ENCODE data around the gene ACOT9. TPM values are rescaled to one million over a fixed set of nuclear protein-coding genes. Genes with fewer than 3 reads are reported as not detected.

ACOT9 gene
- total RNA-seq, 6 experiments from 2014 or later, result 8.9 to 20.2 (median 14.6) TPM

GRCh38 chrX:23788521-23788920 lies 45.4 kb upstream of the ACOT9 start:
- Histone ChIP-seq H3K4me3 (no peak overlapping the region), H3K27me3 (no peaks in the 10 kb centered on the region), H3K4me1 (peaks cover 0 to 7% (median 3%) of the 10 kb centered on the region in 4 donors), H3K9me3 (no peaks in the 10 kb centered on the region), H3K36me3 (peaks cover 0 to 13% (median 0%) of the 10 kb centered on the region in 4 donors), H3K27ac (peak overlapping the region in 1 of 3 donors; percentile 19)
- DNase-seq, result no peak
- ATAC-seq, result no peak
- no peak for TF ChIP-seq POLR2A (IDR thresholded peaks at IDR 0.05)
- TF ChIP-seq, protein P1, sequence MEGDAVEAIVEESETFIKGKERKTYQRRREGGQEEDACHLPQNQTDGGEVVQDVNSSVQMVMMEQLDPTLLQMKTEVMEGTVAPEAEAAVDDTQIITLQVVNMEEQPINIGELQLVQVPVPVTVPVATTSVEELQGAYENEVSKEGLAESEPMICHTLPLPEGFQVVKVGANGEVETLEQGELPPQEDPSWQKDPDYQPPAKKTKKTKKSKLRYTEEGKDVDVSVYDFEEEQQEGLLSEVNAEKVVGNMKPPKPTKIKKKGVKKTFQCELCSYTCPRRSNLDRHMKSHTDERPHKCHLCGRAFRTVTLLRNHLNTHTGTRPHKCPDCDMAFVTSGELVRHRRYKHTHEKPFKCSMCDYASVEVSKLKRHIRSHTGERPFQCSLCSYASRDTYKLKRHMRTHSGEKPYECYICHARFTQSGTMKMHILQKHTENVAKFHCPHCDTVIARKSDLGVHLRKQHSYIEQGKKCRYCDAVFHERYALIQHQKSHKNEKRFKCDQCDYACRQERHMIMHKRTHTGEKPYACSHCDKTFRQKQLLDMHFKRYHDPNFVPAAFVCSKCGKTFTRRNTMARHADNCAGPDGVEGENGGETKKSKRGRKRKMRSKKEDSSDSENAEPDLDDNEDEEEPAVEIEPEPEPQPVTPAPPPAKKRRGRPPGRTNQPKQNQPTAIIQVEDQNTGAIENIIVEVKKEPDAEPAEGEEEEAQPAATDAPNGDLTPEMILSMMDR (IDR thresholded peaks at IDR 0.05), result no peak
- intact Hi-C loops (cut with DNase I), result no loop called here

DNA sequence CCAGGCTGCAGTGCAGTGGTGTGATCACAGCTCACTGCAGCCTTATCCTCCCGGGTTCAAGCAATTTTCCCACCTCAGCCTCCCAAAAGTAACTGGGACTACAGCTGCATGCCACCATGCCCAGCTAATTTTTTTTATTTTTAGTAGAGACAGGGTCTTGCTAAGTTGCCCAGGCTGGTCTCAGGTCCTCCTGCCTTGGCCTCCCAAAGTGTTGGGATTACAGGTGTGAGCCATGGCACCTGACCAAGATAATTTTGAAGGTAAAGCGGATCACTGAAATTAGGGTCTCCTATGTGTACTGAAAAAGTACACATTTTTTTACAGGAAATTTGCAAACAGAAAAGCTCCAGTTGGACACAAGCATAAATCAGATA lies 44.7 kb upstream of the ACOT9 start:
- Histone ChIP-seq H3K27me3 (no peaks in the 10 kb centered on the region), H3K36me3 (peaks cover 0 to 13% (median 0%) of the 10 kb centered on the region in 4 donors), H3K27ac (peak overlapping the region in 1 of 3 donors; percentile 19), H3K9me3 (no peaks in the 10 kb centered on the region), H3K4me1 (peaks cover 0 to 7% (median 3%) of the 10 kb centered on the region in 4 donors), H3K4me3 (no peak overlapping the region)
- WGBS (ENCODE audit: insufficient coverage, low coverage, low lambda C conversion rate, missing lambda C conversion rate), result 89% methylated on average over 1 of the region's 2 CpGs
- intact Hi-C loops (cut with DNase I), result no loop called here
- DNase-seq (no peak), ATAC-seq (no peak)
- TF ChIP-seq POLR2A (IDR thresholded peaks at IDR 0.05), result no peak

DNA sequence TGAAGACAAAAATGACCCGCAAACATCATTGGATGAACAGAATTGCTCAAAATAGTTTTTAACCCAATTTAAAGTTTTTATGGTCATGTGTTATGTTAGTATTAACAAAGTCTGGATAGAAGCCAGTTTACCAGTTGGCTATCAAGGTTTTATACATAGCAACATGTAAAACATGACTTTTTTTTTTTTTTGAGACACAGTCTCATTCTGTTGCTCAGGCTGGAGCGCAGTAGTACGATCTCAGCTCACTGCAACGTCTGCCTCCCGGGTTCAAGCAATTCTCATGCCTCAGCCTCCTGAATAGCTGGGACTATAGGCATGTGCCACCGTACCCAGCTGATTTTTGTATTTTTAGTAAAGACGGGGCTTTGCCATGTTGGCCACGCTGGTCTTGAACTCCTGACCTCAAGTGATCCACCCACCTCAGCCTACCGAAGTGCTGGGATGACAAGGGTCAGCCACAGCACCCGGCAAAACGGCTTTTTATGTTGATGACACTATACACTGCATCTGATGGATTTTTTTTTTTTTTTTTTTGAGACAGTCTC lies 43.3 kb upstream of the ACOT9 start:
- ATAC-seq, result peak in 2 of 4 donors; percentile 1 to 4
- Histone ChIP-seq H3K4me1 (peaks cover 0 to 10% (median 3%) of the 10 kb centered on the region in 4 donors), H3K27ac (peak overlapping the region in 2 of 3 donors; percentile 92 to 94), H3K36me3 (peaks cover 0 to 13% (median 0%) of the 10 kb centered on the region in 4 donors), H3K9me3 (no peaks in the 10 kb centered on the region), H3K27me3 (no peaks in the 10 kb centered on the region), H3K4me3 (no peak overlapping the region)
- intact Hi-C loops (cut with DNase I), result no loop called here
- TF ChIP-seq POLR2A (IDR thresholded peaks at IDR 0.05), result peak; percentile 34
- TF ChIP-seq, protein P1 (IDR thresholded peaks at IDR 0.05), result no peak
- DNase-seq, result no peak
- WGBS (ENCODE audit: insufficient coverage, low coverage, low lambda C conversion rate, missing lambda C conversion rate), result 57% methylated on average over 11 of the region's 11 CpGs

GRCh38 chrX:23785580-23785979 lies 42.5 kb upstream of the ACOT9 start:
- ATAC-seq (no peak), DNase-seq (no peak)
- peak overlapping the region; percentile 24 to 94 (median 92) for H3K27ac ChIP-seq
- peak overlapping the region in 2 of 3 donors; percentile 63 to 67 for H3K4me3 ChIP-seq
- H3K4me1 ChIP-seq, result peaks cover 0 to 10% (median 3%) of the 10 kb centered on the region in 4 donors
- no peaks in the 10 kb centered on the region for H3K27me3 ChIP-seq
- no peak for TF ChIP-seq POLR2A (IDR thresholded peaks at IDR 0.05)
- intact Hi-C loops (cut with DNase I), result no loop called here
- H3K9me3 ChIP-seq, result no peaks in the 10 kb centered on the region
- H3K36me3 ChIP-seq, result peaks cover 0 to 13% (median 0%) of the 10 kb centered on the region in 4 donors
- WGBS (ENCODE audit: insufficient coverage, low coverage, low lambda C conversion rate, missing lambda C conversion rate), result 43% methylated on average over 2 of the region's 2 CpGs

- peak overlapping the region; percentile 55 to 67 (median 63) for H3K4me3 ChIP-seq
- intact Hi-C loops (cut with DNase I), result no loop called here
- H3K27me3 ChIP-seq, result no peaks in the 10 kb centered on the region
- WGBS (ENCODE audit: insufficient coverage, low coverage, low lambda C conversion rate, missing lambda C conversion rate), result 27% methylated on average over 8 of the region's 8 CpGs
- H3K9me3 ChIP-seq, result no peaks in the 10 kb centered on the region
- H3K27ac ChIP-seq, result peak overlapping the region; percentile 92 to 94 (median 92)
- H3K4me1 ChIP-seq, result peaks cover 0 to 10% (median 3%) of the 10 kb centered on the region in 4 donors
- ATAC-seq (peak; percentile 7 to 37 (median 28)), DNase-seq (no peak)
- TF ChIP-seq POLR2A (IDR thresholded peaks at IDR 0.05), result peak; percentile 1
- TF ChIP-seq, protein P1 (IDR thresholded peaks at IDR 0.05), result no peak
- peaks cover 0 to 13% (median 0%) of the 10 kb centered on the region in 4 donors for H3K36me3 ChIP-seq
These were observed 41.6 kb upstream of the ACOT9 start for GRCh38 chrX:23784470-23785331.
